HCT116 (cell line): ENCODE data around the gene SECISBP2L. TPM values are rescaled to one million over a fixed set of nuclear protein-coding genes. Genes with fewer than 3 reads are reported as not detected.
A peak's percentile ranks its signal among the peaks of the same experiment; 100 is the strongest.

Experiments used
- ATAC-seq: fragments of 200-7000 bp; cut with Tn5 transposase; 2 replicates; pipeline ENCODE4 v1.9.1; 2020; ENCODE audit warnings: mild to moderate bottlenecking, moderate library complexity
- BruUV-seq: library from RNA; stranded (reverse); fragments of 400-500 nt; replicated peaks from 2 replicates; lab custom pipeline; 2021; lab: Mats Ljungman, UMichigan
- CTCF ChIA-PET: fragments of 300-600 bp; sonication (Branson Sonifier 250); formaldehyde crosslinking; loops from one replicate; lab custom pipeline; 2021; ENCODE audit warnings: antibody characterized with exemption; lab: Charles Lee
- POLR2A ChIA-PET: fragments of 300-600, 350-600 bp; sonication (Branson Sonifier 250); formaldehyde crosslinking; loops from one replicate; lab custom pipeline; 2021; ENCODE audit warnings: antibody characterized with exemption; lab: Charles Lee
- RAD21 ChIA-PET, 2 experiments: fragments of 300-600 bp; sonication (Branson Sonifier 250); formaldehyde crosslinking; loops; one replicate each; lab custom pipeline; 2023; ENCODE audit warnings: low total read pairs in 2 of 2; ENCODE audit not compliant: uncharacterized antibody in 2 of 2, unreplicated experiment in 2 of 2, low non-redundant PET in 1 of 2; lab: Charles Lee
- DNase-seq: peaks from one replicate; pipeline ENCODE4 v3.0.0-alpha.2; 2010; ENCODE audit warnings: low read depth, low spot score
- H2AFZ ChIP-seq: fragments of 200-600 bp; shearing (Covaris generic), sonication (generic); 2 replicates; pipeline ENCODE4 v1.6.1; 2017; ENCODE audit warnings: low read depth, mixed run types, mixed read lengths, antibody characterized with exemption, low read length; ENCODE audit not compliant: poor library complexity, severe bottlenecking
- H3K27ac ChIP-seq: 2 replicates; pipeline ENCODE4 v1.5.1; 2012; ENCODE audit warnings: low read depth, low read length
- H3K27me3 ChIP-seq: fragments of 200-600 bp; sonication (generic); 2 replicates; pipeline ENCODE4 v1.6.1; 2016; ENCODE audit warnings: mixed run types, low read length, mixed read lengths; ENCODE audit not compliant: insufficient read depth
- H3K36me3 ChIP-seq, 2 experiments: fragments of 200-500 bp in 1 of 2; fragments of 200-600 bp in 1 of 2; sonication (Bioruptor generic) in 1 of 2; sonication (generic) in 1 of 2; 2 replicates each; pipeline versions ENCODE4 v1.5.1 to v1.6.1; 2014 to 2016; ENCODE audit warnings: low read length in 2 of 2, inconsistent platforms in 1 of 2, mixed read lengths in 1 of 2, mixed run types in 1 of 2; ENCODE audit not compliant: insufficient read depth in 2 of 2, control insufficient read depth in 1 of 2
- H3K4me1 ChIP-seq, 2 experiments: fragments of 200-600 bp in 1 of 2; sonication (generic) in 1 of 2; 2 replicates each; pipeline versions ENCODE4 v1.5.1 to v1.6.1; 2012 to 2017; ENCODE audit warnings: low read length in 2 of 2, inconsistent platforms in 1 of 2, mild to moderate bottlenecking in 1 of 2, mixed read lengths in 1 of 2, mixed run types in 1 of 2, moderate library complexity in 1 of 2; ENCODE audit not compliant: insufficient read depth in 2 of 2, control insufficient read depth in 1 of 2
- H3K4me2 ChIP-seq: fragments of 200-600 bp; sonication (generic); 2 replicates; pipeline ENCODE4 v1.6.1; 2017; ENCODE audit warnings: mixed run types, low read length, mixed read lengths
- H3K4me3 ChIP-seq, 2 experiments: fragments of 200-600 bp in 1 of 2; sonication (generic) in 1 of 2; replicated peaks in 1 of 2; 2 replicates each; pipeline ENCODE4 v1.5.1; 2011 to 2016; ENCODE audit warnings: low read length in 2 of 2, control low read depth in 1 of 2, low read depth in 1 of 2, mild to moderate bottlenecking in 1 of 2, mixed read lengths in 1 of 2, mixed run types in 1 of 2
- H3K79me2 ChIP-seq: fragments of 200-600 bp; sonication (generic); 2 replicates; pipeline ENCODE4 v1.6.1; 2017; ENCODE audit warnings: mild to moderate bottlenecking, mixed run types, low read length, moderate library complexity, mixed read lengths; ENCODE audit not compliant: insufficient read depth
- H3K9ac ChIP-seq: fragments of 200-600 bp; sonication (generic); 2 replicates; pipeline ENCODE4 v1.6.1; 2016; ENCODE audit warnings: low read length, mixed read lengths
- H3K9me2 ChIP-seq: fragments of 200-600 bp; sonication (generic), shearing (Covaris generic); 2 replicates; pipeline ENCODE4 v1.6.1; 2017; ENCODE audit warnings: mixed run types, mild to moderate bottlenecking, moderate library complexity; ENCODE audit not compliant: insufficient read depth
- H3K9me3 ChIP-seq, 2 experiments: fragments of 200-500 bp in 1 of 2; fragments of 200-600 bp in 1 of 2; sonication (Bioruptor generic) in 1 of 2; sonication (generic) in 1 of 2; 2 replicates each; pipeline ENCODE4 v1.6.1; 2014 to 2017; ENCODE audit warnings: low read length in 2 of 2, mixed read lengths in 2 of 2, inconsistent platforms in 1 of 2, low read depth in 1 of 2, mild to moderate bottlenecking in 1 of 2, mixed run types in 1 of 2, moderate library complexity in 1 of 2; ENCODE audit not compliant: control insufficient read depth in 1 of 2, insufficient read depth in 1 of 2
- H4K20me1 ChIP-seq: fragments of 200-600 bp; sonication (generic), shearing (Covaris generic); 2 replicates; pipeline ENCODE4 v1.6.1; 2017; ENCODE audit warnings: mixed run types, mild to moderate bottlenecking, moderate library complexity; ENCODE audit not compliant: insufficient read depth
- ELF1 ChIP-seq: IDR thresholded peaks from 2 replicates; pipeline ENCODE4 v1.6.1; 2012; ENCODE audit warnings: low read depth, borderline replicate concordance
- RAD21 ChIP-seq: IDR thresholded peaks from 2 replicates; pipeline ENCODE4 v1.6.1; 2012; ENCODE audit warnings: low read depth, mild to moderate bottlenecking
- YY1 ChIP-seq: IDR thresholded peaks from 2 replicates; pipeline ENCODE4 v1.6.1; 2011; ENCODE audit warnings: low read length, low read depth, moderate library complexity, mild to moderate bottlenecking; ENCODE audit not compliant: insufficient replicate concordance; ENCODE audit errors: extremely low read depth
- intact Hi-C: fragments of 100-400 bp; cut with micrococcal nuclease; formaldehyde crosslinking; loops from 2 replicates; pipeline ENCODE4 v1.10.0; 2022
- total RNA-seq: library from RNA; stranded (reverse); gene quantifications from one replicate; pipeline ENCODE4 v1.2.1, GENCODE V29; 2021; ENCODE audit not compliant: unreplicated experiment

The SECISBP2L gene
- total RNA-seq, 1 experiment from 2014 or later = 22.9 TPM

DNA sequence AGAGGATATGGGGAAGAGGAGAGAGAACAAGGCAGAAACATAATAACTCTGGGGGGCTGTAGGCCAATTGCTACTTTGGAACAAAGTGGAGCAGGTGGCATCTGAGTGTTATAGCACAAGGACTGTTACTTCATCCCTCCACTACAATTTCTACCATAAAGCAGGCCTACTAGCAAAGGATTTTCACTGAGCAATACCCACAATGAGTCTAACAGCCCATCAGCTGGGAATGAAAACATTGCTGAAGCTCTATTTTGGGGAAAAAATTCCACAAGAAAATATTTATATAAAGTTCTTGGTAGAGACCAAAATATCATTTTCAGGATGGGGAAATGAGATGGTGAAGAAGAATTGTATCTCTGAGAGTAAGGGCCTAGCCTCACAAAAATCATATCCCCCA lies 78.9 kb downstream of the SECISBP2L start:
- Histone ChIP-seq H3K4me2 (no peak overlapping the region), H3K9me3 (no peaks in the 10 kb centered on the region), H3K4me1 (peaks cover 4 to 18% of the 10 kb centered on the region in 2 experiments; a peak in 3 of 4 replicates), H3K36me3 (no peaks in the 10 kb centered on the region), H3K79me2 (no peaks in the 10 kb centered on the region), H4K20me1 (no peaks in the 10 kb centered on the region), H3K27ac (no peak overlapping the region), H3K9me2 (no peaks in the 10 kb centered on the region), H3K9ac (no peak overlapping the region), H3K4me3 (no peak overlapping the region), H3K27me3 (no peaks in the 10 kb centered on the region)
- POLR2A ChIA-PET = interaction anchor here (2.2 kb wide), 1 partner anchor 8 kb away, joined by 8 read pairs; no protein-coding TSS in a partner anchor
- RAD21 ChIA-PET = no interaction called here
- no peak for DNase-seq
- intact Hi-C loops = loop anchor here (10.0 kb wide), 1 partner anchor 613 kb away; no protein-coding TSS in a partner anchor
- CTCF ChIA-PET = interaction anchor here (4.2 to 5.2 kb wide), 2 partner anchors 8 to 106 kb away, joined by 46 to 68 read pairs; no protein-coding TSS in a partner anchor
- no peak for ATAC-seq
- no peak for TF ChIP-seq RAD21
- TF ChIP-seq, all 23 proteins: peak for 0
- no peak overlapping the region for H2AFZ ChIP-seq
- no TSS peak for BruUV-seq

DNA sequence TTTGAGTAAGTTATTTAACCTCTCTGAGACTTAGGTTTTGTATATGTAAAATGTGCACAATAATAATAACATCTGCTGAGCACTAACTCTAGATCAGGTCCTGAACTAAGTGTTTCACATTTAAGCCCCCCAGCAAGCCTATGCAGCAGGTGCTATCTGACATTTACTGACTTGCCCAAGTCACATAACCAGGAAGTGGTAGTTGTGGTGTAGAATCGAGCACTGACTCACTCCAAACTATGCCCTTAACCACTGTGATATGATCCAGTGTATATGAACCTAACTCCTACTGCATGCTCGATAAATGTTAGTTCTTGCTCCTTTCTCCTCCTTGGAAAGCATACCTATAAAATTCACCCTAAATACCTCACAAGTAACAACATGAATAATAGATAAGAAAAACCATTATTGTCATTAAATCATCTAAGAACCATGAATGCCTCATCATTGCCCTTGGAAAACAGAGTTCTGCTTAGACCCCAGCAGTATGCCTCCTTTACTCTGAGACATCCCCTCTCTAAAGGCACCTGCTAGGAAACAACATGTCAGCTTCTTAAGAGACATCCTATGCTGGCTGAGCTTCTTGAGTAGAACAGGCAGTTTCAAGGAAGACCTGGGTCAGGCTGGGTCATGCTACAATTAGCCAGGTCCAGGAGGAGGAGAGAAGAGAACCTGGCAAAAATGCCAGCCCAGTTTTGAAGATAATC lies 79.5 kb downstream of the SECISBP2L start:
- Histone ChIP-seq H2AFZ (no peak overlapping the region), H4K20me1 (no peaks in the 10 kb centered on the region), H3K4me3 (no peak overlapping the region), H3K36me3 (no peaks in the 10 kb centered on the region), H3K4me1 (peaks cover 4 to 18% of the 10 kb centered on the region in 2 experiments; a peak in 3 of 4 replicates), H3K9ac (no peak overlapping the region), H3K27me3 (no peaks in the 10 kb centered on the region), H3K27ac (no peak overlapping the region), H3K4me2 (no peak overlapping the region), H3K79me2 (no peaks in the 10 kb centered on the region), H3K9me3 (no peaks in the 10 kb centered on the region), H3K9me2 (no peaks in the 10 kb centered on the region)
- ChIA-PET CTCF (interaction anchor here (1.1 to 5.2 kb wide), 6 partner anchors 9 to 608 kb away, joined by 3 to 68 read pairs (median 5); partner anchors contain the start of genes CEP152 and EID1), RAD21 (interaction anchor here (0.6 to 1.5 kb wide), 2 partner anchors 89 to 180 kb away, joined by 4 to 5 read pairs; partner anchors contain the start of gene EID1 (in 1 of the 2)), POLR2A (interaction anchor here (2.2 kb wide), 1 partner anchor 9 kb away, joined by 8 read pairs; no protein-coding TSS in a partner anchor)
- no peak for ATAC-seq
- intact Hi-C loops = loop anchor here (1.0 to 10.0 kb wide), 2 partner anchors 104 to 612 kb away; no protein-coding TSS in a partner anchor
- TF ChIP-seq YY1 (no peak), ELF1 (peak; percentile 30; the same call in 1 of the 2 replicates)
- no TSS peak for BruUV-seq
- no peak for DNase-seq
